Panc1 (cell line): Measurements from ENCODE around the gene KRTAP3-3. TPM values are rescaled to one million over a fixed set of nuclear protein-coding genes. Genes with fewer than 3 reads are reported as not detected.
A peak's percentile ranks its signal among the peaks of the same experiment; 100 is the strongest.

ENCODE experiments used
- ATAC-seq: fragments of 200-7000 bp; cut with Tn5 transposase; 2 replicates; pipeline ENCODE4 v1.9.1; 2020; ENCODE audit warnings: mild to moderate bottlenecking, moderate library complexity
- BruUV-seq: library from RNA; stranded (reverse); fragments of 400-500 nt; replicated peaks from 2 replicates; lab custom pipeline; 2021; lab: Mats Ljungman, UMichigan
- CTCF ChIA-PET: fragments of 300-600 bp; sonication (Branson Sonifier 250); formaldehyde crosslinking; loops from one replicate; lab custom pipeline; 2022; ENCODE audit warnings: antibody characterized with exemption; lab: Charles Lee
- POLR2A ChIA-PET: fragments of 300-600 bp; sonication (Branson Sonifier 250); formaldehyde crosslinking; loops from one replicate; lab custom pipeline; 2022; ENCODE audit warnings: antibody characterized with exemption; lab: Charles Lee
- DNase-seq: peaks from one replicate; pipeline ENCODE4 v3.0.0-alpha.2; 2010; ENCODE audit warnings: low read depth, low spot score
- H3K27ac ChIP-seq: 2 replicates; pipeline ENCODE4 v1.5.1; 2011; ENCODE audit warnings: mild to moderate bottlenecking, low read length, inconsistent platforms
- H3K27me3 ChIP-seq: fragments of 200-500 bp; sonication (Bioruptor generic); 2 replicates; pipeline ENCODE4 v1.6.0; 2014; ENCODE audit warnings: low read length, inconsistent platforms; ENCODE audit not compliant: control insufficient read depth, insufficient read depth
- H3K36me3 ChIP-seq: fragments of 200-500 bp; sonication (Bioruptor generic); 2 replicates; pipeline ENCODE4 v1.5.1; 2014; ENCODE audit warnings: inconsistent platforms, mild to moderate bottlenecking, low read length, moderate library complexity; ENCODE audit not compliant: control insufficient read depth, insufficient read depth
- H3K4me1 ChIP-seq: 2 replicates; pipeline ENCODE4 v1.5.1; 2011; ENCODE audit warnings: inconsistent platforms, mild to moderate bottlenecking, low read length, moderate library complexity; ENCODE audit not compliant: control insufficient read depth, insufficient read depth
- H3K4me3 ChIP-seq, 2 experiments: 2 replicates each; pipeline ENCODE4 v1.5.1; 2011 to 2012; ENCODE audit warnings: low read depth in 2 of 2, low read length in 2 of 2, mild to moderate bottlenecking in 2 of 2, inconsistent platforms in 1 of 2, moderate library complexity in 1 of 2
- H3K9me3 ChIP-seq: fragments of 200-500 bp; sonication (Bioruptor generic); 2 replicates; pipeline ENCODE4 v1.5.1; 2014; ENCODE audit warnings: low read depth, mild to moderate bottlenecking, inconsistent platforms, low read length, moderate library complexity; ENCODE audit not compliant: control insufficient read depth, insufficient read depth
- POLR2AphosphoS5 ChIP-seq: IDR thresholded peaks from 2 replicates; pipeline ENCODE4 v1.6.1; 2012; ENCODE audit warnings: mild to moderate bottlenecking, low read depth, low read length, moderate library complexity
- SIN3A ChIP-seq: IDR thresholded peaks from 2 replicates; pipeline ENCODE4 v1.6.1; 2012; ENCODE audit warnings: low read depth, mild to moderate bottlenecking, low read length, moderate library complexity, borderline replicate concordance; ENCODE audit not compliant: insufficient read depth
- TCF7L2 ChIP-seq: IDR thresholded peaks from 2 replicates; pipeline ENCODE4 v1.6.1; 2011; ENCODE audit warnings: mild to moderate bottlenecking, low read depth, low read length, inconsistent platforms
- in situ Hi-C: cut with HindIII; loops from 2 replicates; pipeline ENCODE4 v1.10.0; 2016; ENCODE audit warnings: low sequenced_read_pairs, low pct_unique_long_range_greater_than_20kb
- intact Hi-C: fragments of 100-400 bp; cut with micrococcal nuclease; formaldehyde crosslinking; loops from one replicate; pipeline ENCODE4 v1.10.0; 2022; ENCODE audit not compliant: unreplicated experiment
- total RNA-seq: library from RNA; stranded (reverse); gene quantifications from one replicate; pipeline ENCODE4 v1.2.1, GENCODE V29; 2021; ENCODE audit not compliant: unreplicated experiment
- TF ChIP-seq, protein P1 (sequence below): fragments of 450-650 bp; IDR thresholded peaks from 2 replicates; pipeline ENCODE4 v1.5.1; 2017; ENCODE audit warnings: mild to moderate bottlenecking
- TF ChIP-seq, protein P2 (sequence below), 2 experiments: IDR thresholded peaks; 2 replicates each; pipeline ENCODE4 v1.6.1; 2011 to 2012; ENCODE audit warnings: low read depth in 2 of 2, control low read depth in 1 of 2, low read length in 1 of 2, mild to moderate bottlenecking in 1 of 2, moderate library complexity in 1 of 2; ENCODE audit not compliant: insufficient read depth in 1 of 2

Gene KRTAP3-3
- total RNA-seq, 1 experiment from 2014 or later: not detected

DNA sequence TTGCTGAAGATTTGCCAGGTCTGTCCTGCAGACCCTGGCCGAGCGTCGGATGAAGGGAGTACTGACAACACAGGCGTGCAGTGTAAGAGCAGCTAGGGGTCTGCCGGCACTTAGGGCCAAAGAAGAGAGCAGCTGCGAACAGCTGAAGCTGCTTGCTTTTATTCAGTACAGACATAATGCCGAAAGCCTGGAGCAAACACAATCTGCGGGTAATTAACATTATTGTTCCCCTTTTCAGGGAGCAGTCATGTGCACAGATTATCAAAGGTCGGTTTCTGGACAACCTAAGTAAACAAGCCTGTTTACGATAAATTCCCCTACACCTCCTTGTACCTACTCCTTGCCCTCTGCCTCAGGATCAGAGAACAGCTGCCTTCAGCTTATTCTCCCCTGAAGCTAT, 44.5 kb downstream of the KRTAP3-3 start:
- CTCF ChIA-PET: no interaction called here
- Histone ChIP-seq H3K36me3 (no peaks in the 10 kb centered on the region), H3K27ac (no peak overlapping the region), H3K4me3 (peak overlapping the region in 1 of 2 experiments; percentile 2; a peak in 1 of 4 replicates), H3K27me3 (peaks cover 15% of the 10 kb centered on the region), H3K9me3 (no peaks in the 10 kb centered on the region), H3K4me1 (no peaks in the 10 kb centered on the region)
- DNase-seq (no peak), ATAC-seq (no peak)
- in situ Hi-C loops (no loop called here), intact Hi-C loops (no loop called here)
- POLR2A ChIA-PET: interaction anchor here (0.6 kb wide), 1 partner anchor 577 kb away, joined by 3 read pairs; no protein-coding TSS in a partner anchor
- BruUV-seq: no TSS peak
- TF ChIP-seq SIN3A (no peak), POLR2AphosphoS5 (no peak), TCF7L2 (no peak)
- TF ChIP-seq, protein P1, sequence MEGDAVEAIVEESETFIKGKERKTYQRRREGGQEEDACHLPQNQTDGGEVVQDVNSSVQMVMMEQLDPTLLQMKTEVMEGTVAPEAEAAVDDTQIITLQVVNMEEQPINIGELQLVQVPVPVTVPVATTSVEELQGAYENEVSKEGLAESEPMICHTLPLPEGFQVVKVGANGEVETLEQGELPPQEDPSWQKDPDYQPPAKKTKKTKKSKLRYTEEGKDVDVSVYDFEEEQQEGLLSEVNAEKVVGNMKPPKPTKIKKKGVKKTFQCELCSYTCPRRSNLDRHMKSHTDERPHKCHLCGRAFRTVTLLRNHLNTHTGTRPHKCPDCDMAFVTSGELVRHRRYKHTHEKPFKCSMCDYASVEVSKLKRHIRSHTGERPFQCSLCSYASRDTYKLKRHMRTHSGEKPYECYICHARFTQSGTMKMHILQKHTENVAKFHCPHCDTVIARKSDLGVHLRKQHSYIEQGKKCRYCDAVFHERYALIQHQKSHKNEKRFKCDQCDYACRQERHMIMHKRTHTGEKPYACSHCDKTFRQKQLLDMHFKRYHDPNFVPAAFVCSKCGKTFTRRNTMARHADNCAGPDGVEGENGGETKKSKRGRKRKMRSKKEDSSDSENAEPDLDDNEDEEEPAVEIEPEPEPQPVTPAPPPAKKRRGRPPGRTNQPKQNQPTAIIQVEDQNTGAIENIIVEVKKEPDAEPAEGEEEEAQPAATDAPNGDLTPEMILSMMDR: no peak
- TF ChIP-seq, protein P2, sequence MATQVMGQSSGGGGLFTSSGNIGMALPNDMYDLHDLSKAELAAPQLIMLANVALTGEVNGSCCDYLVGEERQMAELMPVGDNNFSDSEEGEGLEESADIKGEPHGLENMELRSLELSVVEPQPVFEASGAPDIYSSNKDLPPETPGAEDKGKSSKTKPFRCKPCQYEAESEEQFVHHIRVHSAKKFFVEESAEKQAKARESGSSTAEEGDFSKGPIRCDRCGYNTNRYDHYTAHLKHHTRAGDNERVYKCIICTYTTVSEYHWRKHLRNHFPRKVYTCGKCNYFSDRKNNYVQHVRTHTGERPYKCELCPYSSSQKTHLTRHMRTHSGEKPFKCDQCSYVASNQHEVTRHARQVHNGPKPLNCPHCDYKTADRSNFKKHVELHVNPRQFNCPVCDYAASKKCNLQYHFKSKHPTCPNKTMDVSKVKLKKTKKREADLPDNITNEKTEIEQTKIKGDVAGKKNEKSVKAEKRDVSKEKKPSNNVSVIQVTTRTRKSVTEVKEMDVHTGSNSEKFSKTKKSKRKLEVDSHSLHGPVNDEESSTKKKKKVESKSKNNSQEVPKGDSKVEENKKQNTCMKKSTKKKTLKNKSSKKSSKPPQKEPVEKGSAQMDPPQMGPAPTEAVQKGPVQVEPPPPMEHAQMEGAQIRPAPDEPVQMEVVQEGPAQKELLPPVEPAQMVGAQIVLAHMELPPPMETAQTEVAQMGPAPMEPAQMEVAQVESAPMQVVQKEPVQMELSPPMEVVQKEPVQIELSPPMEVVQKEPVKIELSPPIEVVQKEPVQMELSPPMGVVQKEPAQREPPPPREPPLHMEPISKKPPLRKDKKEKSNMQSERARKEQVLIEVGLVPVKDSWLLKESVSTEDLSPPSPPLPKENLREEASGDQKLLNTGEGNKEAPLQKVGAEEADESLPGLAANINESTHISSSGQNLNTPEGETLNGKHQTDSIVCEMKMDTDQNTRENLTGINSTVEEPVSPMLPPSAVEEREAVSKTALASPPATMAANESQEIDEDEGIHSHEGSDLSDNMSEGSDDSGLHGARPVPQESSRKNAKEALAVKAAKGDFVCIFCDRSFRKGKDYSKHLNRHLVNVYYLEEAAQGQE (IDR thresholded peaks at IDR 0.05; ENCODE audit: insufficient read depth in 1 of 2, low read depth in 2 of 2, low read length in 1 of 2): no peak

GRCh38 chr17:40947929-40948328, 46.0 kb downstream of the KRTAP3-3 start:
- H3K9me3 ChIP-seq: no peaks in the 10 kb centered on the region
- TF ChIP-seq SIN3A (no peak), TCF7L2 (no peak), POLR2AphosphoS5 (no peak)
- TF ChIP-seq, protein P2 (IDR thresholded peaks at IDR 0.05; ENCODE audit: insufficient read depth in 1 of 2, low read depth in 2 of 2, low read length in 1 of 2): no peak
- TF ChIP-seq, protein P1: no peak
- no peak for DNase-seq
- ChIA-PET CTCF (no interaction called here), POLR2A (no interaction called here)
- no peak for ATAC-seq
- intact Hi-C loops: no loop called here
- H3K27ac ChIP-seq: no peak overlapping the region
- H3K4me1 ChIP-seq: no peaks in the 10 kb centered on the region
- no peak overlapping the region for H3K4me3 ChIP-seq
- in situ Hi-C loops: no loop called here
- no TSS peak for BruUV-seq
- peaks cover 12% of the 10 kb centered on the region for H3K27me3 ChIP-seq
- no peaks in the 10 kb centered on the region for H3K36me3 ChIP-seq
